K562 (cell line): Measurements from ENCODE around the gene HAP1.

Experiments used
- ELF1 ChIP-seq: fragments of 200-800 bp; sonication (Bioruptor generic); IDR thresholded peaks from 2 replicates; pipeline ENCODE4 v1.6.1; 2016; ENCODE audit warnings: missing genetic modification characterization, missing compliant biosample characterization
- HNRNPUL1 ChIP-seq: fragments of 200-400 bp; formaldehyde crosslinking; IDR thresholded peaks from 2 replicates; pipeline ENCODE4 v1.6.1; 2017; ENCODE audit warnings: low read length
- SETDB1 ChIP-seq: IDR thresholded peaks from one replicate; pipeline ENCODE4 v1.6.1; 2012; ENCODE audit warnings: low read length, control low read depth, inconsistent platforms
- ZNF143 ChIP-seq: sonication (generic); formaldehyde crosslinking; IDR thresholded peaks from 2 replicates; pipeline ENCODE4 v1.9.0; 2022; ENCODE audit warnings: mild to moderate bottlenecking, missing genetic modification reagents

DNA sequence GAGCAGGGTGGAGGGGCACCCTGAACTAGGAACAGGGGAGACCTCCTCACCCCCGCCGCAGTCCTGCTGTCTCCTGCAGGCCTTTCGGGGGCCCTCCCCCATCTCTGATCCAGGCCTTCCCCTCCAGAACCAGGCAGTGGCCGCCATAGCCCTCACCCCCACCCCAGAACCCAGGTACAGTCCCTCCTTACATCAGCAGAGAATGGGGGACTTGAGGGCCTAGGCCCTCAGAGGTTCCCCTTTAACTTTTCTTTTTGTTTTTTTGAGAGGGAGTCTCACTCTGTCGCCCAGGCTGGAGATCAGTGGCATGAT lies 4.3 kb upstream of the HAP1 start:
- TF ChIP-seq ELF1 (tag) (no peak), SETDB1 (no peak), ZNF143 (CRISPR knock-in tag) (no peak), HNRNPUL1 (no peak)
